ENCODE measurements around the gene LRMDA. TPM values are rescaled to one million over a fixed set of nuclear protein-coding genes. Genes with fewer than 3 reads are reported as not detected.

The LRMDA gene
- total RNA-seq, 2 experiments from 2014 or later = not detected

- Histone ChIP-seq H3K4me3 (ENCODE audit: low read depth, low read length, poor library complexity, severe bottlenecking) (no peak overlapping the region), H3K9me2 (ENCODE audit: insufficient read depth, low read length) (no peaks in the 10 kb centered on the region), H3K9me3 (ENCODE audit: low read length) (no peaks in the 10 kb centered on the region), H3K36me3 (ENCODE audit: insufficient read depth, low read length) (no peaks in the 10 kb centered on the region), H3K79me2 (ENCODE audit: insufficient read depth, low read depth, low read length) (no peaks in the 10 kb centered on the region), H2AFZ (ENCODE audit: low read length) (no peak overlapping the region), H4K20me1 (ENCODE audit: insufficient read depth, low read length) (no peaks in the 10 kb centered on the region), H3K4me2 (ENCODE audit: low read length) (no peak overlapping the region), H3K4me1 (ENCODE audit: insufficient read depth, low read length, poor library complexity, severe bottlenecking) (no peaks in the 10 kb centered on the region), H3K27ac (ENCODE audit: low read depth, low read length, poor library complexity, severe bottlenecking) (no peak overlapping the region)
- TF ChIP-seq CTCF (conservative IDR thresholded peaks at IDR 0.05; ENCODE audit: low read length) = no peak
- no peak for TF ChIP-seq EZH2phosphoT487 (IDR thresholded peaks at IDR 0.05; ENCODE audit: borderline replicate concordance, low read depth, low read length)
- no peak for DNase-seq (ENCODE audit: low spot score)
- ChIA-PET POLR2A (no interaction called here), CTCF (ENCODE audit: unreplicated experiment) (no interaction called here)
- no TSS peak for BruUV-seq (replicated peaks)
- intact Hi-C loops (cut with micrococcal nuclease; ENCODE audit: unreplicated experiment) = no loop called here
Observed at GRCh38 chr10:75857269-75857846, 425.9 kb downstream of the LRMDA start.

- no peaks in the 10 kb centered on the region for H4K20me1 ChIP-seq (ENCODE audit: insufficient read depth, low read length)
- H3K9me3 ChIP-seq (ENCODE audit: low read length) = no peaks in the 10 kb centered on the region
- POLR2A ChIA-PET = no interaction called here
- TF ChIP-seq EZH2phosphoT487 (IDR thresholded peaks at IDR 0.05; ENCODE audit: borderline replicate concordance, low read depth, low read length) = no peak
- TF ChIP-seq CTCF (conservative IDR thresholded peaks at IDR 0.05; ENCODE audit: low read length) = no peak
- intact Hi-C loops (cut with micrococcal nuclease; ENCODE audit: unreplicated experiment) = no loop called here
- H2AFZ ChIP-seq (ENCODE audit: low read length) = no peak overlapping the region
- no peak overlapping the region for H3K4me2 ChIP-seq (ENCODE audit: low read length)
- CTCF ChIA-PET (ENCODE audit: unreplicated experiment) = no interaction called here
- H3K4me1 ChIP-seq (ENCODE audit: insufficient read depth, low read length, poor library complexity, severe bottlenecking) = no peaks in the 10 kb centered on the region
- H3K36me3 ChIP-seq (ENCODE audit: insufficient read depth, low read length) = no peaks in the 10 kb centered on the region
- H3K27ac ChIP-seq (ENCODE audit: low read depth, low read length, poor library complexity, severe bottlenecking) = no peak overlapping the region
- DNase-seq (ENCODE audit: low spot score) = no peak
- no peaks in the 10 kb centered on the region for H3K79me2 ChIP-seq (ENCODE audit: insufficient read depth, low read depth, low read length)
- no peak overlapping the region for H3K4me3 ChIP-seq (ENCODE audit: low read depth, low read length, poor library complexity, severe bottlenecking)
- no TSS peak for BruUV-seq (replicated peaks)
- no peaks in the 10 kb centered on the region for H3K9me2 ChIP-seq (ENCODE audit: insufficient read depth, low read length)
Observed at GRCh38 chr10:75857896-75858295, 426.5 kb downstream of the LRMDA start.

- BruUV-seq (replicated peaks) = no TSS peak
- intact Hi-C loops (cut with micrococcal nuclease; ENCODE audit: unreplicated experiment) = no loop called here
- no peak overlapping the region for H3K4me3 ChIP-seq (ENCODE audit: low read depth, low read length, poor library complexity, severe bottlenecking)
- no peaks in the 10 kb centered on the region for H3K36me3 ChIP-seq (ENCODE audit: insufficient read depth, low read length)
- no peak overlapping the region for H3K27ac ChIP-seq (ENCODE audit: low read depth, low read length, poor library complexity, severe bottlenecking)
- H3K79me2 ChIP-seq (ENCODE audit: insufficient read depth, low read depth, low read length) = no peaks in the 10 kb centered on the region
- H3K9me3 ChIP-seq (ENCODE audit: low read length) = no peaks in the 10 kb centered on the region
- no peak for TF ChIP-seq EZH2phosphoT487 (IDR thresholded peaks at IDR 0.05; ENCODE audit: borderline replicate concordance, low read depth, low read length)
- no peak for TF ChIP-seq CTCF (conservative IDR thresholded peaks at IDR 0.05; ENCODE audit: low read length)
- no peak overlapping the region for H3K4me2 ChIP-seq (ENCODE audit: low read length)
- H2AFZ ChIP-seq (ENCODE audit: low read length) = no peak overlapping the region
- H3K9me2 ChIP-seq (ENCODE audit: insufficient read depth, low read length) = no peaks in the 10 kb centered on the region
- ChIA-PET CTCF (ENCODE audit: unreplicated experiment) (no interaction called here), POLR2A (no interaction called here)
- no peaks in the 10 kb centered on the region for H3K4me1 ChIP-seq (ENCODE audit: insufficient read depth, low read length, poor library complexity, severe bottlenecking)
- DNase-seq (ENCODE audit: low spot score) = no peak
- no peaks in the 10 kb centered on the region for H4K20me1 ChIP-seq (ENCODE audit: insufficient read depth, low read length)
Observed at GRCh38 chr10:75858339-75858738, 426.9 kb downstream of the LRMDA start.

All from OCI-LY7 (cell line).